Neural crest cell (in vitro differentiated cells): ENCODE measurements around the gene MAP3K20. TPM values are rescaled to one million over a fixed set of nuclear protein-coding genes. Genes with fewer than 3 reads are reported as not detected.
"Not testable (repeated sequence)": the region's sequence is repeated elsewhere in the genome, so short reads cannot be mapped to it uniquely, and the experiment has no call there.

Experiments
- DNase-seq: peaks from one replicate; pipeline ENCODE4 v3.0.0; 2021; ENCODE audit warnings: low read depth, mixed read lengths, low spot score
- H3K27ac Mint-ChIP-seq: one replicate; pipeline ENCODE4 v1.8.0; 2021; ENCODE audit warnings: mild to moderate bottlenecking, mixed read lengths; ENCODE audit not compliant: unreplicated experiment
- H3K27me3 Mint-ChIP-seq: 2 replicates; pipeline ENCODE4 v1.8.0; 2021; ENCODE audit warnings: low read depth, mild to moderate bottlenecking, mixed read lengths
- H3K36me3 Mint-ChIP-seq: 2 replicates; pipeline ENCODE4 v1.8.0; 2021; ENCODE audit warnings: low read depth, mild to moderate bottlenecking, mixed read lengths
- H3K4me1 Mint-ChIP-seq: 2 replicates; pipeline ENCODE4 v1.8.0; 2021; ENCODE audit warnings: mixed read lengths
- H3K4me3 Mint-ChIP-seq: one replicate; pipeline ENCODE4 v1.8.0; 2021; ENCODE audit warnings: mild to moderate bottlenecking, mixed read lengths
- H3K9me3 Mint-ChIP-seq: 2 replicates; pipeline ENCODE4 v1.8.0; 2021; ENCODE audit warnings: mixed read lengths
- total RNA-seq: library from RNA; stranded (reverse); gene quantifications from 2 replicates; pipeline ENCODE4 v1.2.1, GENCODE V29; 2021
- TF ChIP-seq, protein P1 (sequence below): fragments of 200-600 bp; sonication (generic); conservative IDR thresholded peaks from 2 replicates; pipeline ENCODE4 v1.5.0; 2021; ENCODE audit warnings: antibody characterized with exemption, mild to moderate bottlenecking

Gene MAP3K20
- total RNA-seq, 1 donor from 2014 or later, result 27.6 TPM

DNA sequence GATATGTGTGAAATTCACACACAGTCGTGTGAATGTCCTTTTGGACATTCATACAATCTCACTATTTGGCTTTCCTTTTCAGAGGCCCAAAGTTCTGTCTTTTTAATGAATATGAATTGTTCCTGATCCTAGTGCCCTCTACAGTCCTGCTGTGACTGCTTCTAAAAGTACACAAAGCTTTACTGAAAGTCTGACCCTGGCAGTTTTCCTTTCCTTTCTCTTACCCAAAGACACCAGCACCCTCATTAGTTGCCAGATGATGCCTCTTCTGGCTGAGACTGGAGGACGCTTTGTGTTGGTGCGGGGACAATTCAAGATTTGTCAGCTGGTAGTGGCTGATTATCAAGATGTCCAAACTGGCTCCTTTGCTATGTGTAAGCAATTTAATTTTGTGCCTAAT lies 197.2 kb downstream of the MAP3K20 start:
- H3K27ac Mint-ChIP-seq, result peak overlapping the region; percentile 5
- no peaks in the 10 kb centered on the region for H3K27me3 Mint-ChIP-seq
- peaks cover 4% of the 10 kb centered on the region for H3K9me3 Mint-ChIP-seq
- peaks cover 3% of the 10 kb centered on the region for H3K36me3 Mint-ChIP-seq
- no peak for DNase-seq
- TF ChIP-seq, protein P1, sequence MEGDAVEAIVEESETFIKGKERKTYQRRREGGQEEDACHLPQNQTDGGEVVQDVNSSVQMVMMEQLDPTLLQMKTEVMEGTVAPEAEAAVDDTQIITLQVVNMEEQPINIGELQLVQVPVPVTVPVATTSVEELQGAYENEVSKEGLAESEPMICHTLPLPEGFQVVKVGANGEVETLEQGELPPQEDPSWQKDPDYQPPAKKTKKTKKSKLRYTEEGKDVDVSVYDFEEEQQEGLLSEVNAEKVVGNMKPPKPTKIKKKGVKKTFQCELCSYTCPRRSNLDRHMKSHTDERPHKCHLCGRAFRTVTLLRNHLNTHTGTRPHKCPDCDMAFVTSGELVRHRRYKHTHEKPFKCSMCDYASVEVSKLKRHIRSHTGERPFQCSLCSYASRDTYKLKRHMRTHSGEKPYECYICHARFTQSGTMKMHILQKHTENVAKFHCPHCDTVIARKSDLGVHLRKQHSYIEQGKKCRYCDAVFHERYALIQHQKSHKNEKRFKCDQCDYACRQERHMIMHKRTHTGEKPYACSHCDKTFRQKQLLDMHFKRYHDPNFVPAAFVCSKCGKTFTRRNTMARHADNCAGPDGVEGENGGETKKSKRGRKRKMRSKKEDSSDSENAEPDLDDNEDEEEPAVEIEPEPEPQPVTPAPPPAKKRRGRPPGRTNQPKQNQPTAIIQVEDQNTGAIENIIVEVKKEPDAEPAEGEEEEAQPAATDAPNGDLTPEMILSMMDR, result no peak
- H3K4me3 Mint-ChIP-seq, result no peak overlapping the region
- H3K4me1 Mint-ChIP-seq, result peaks cover 7% of the 10 kb centered on the region

DNA sequence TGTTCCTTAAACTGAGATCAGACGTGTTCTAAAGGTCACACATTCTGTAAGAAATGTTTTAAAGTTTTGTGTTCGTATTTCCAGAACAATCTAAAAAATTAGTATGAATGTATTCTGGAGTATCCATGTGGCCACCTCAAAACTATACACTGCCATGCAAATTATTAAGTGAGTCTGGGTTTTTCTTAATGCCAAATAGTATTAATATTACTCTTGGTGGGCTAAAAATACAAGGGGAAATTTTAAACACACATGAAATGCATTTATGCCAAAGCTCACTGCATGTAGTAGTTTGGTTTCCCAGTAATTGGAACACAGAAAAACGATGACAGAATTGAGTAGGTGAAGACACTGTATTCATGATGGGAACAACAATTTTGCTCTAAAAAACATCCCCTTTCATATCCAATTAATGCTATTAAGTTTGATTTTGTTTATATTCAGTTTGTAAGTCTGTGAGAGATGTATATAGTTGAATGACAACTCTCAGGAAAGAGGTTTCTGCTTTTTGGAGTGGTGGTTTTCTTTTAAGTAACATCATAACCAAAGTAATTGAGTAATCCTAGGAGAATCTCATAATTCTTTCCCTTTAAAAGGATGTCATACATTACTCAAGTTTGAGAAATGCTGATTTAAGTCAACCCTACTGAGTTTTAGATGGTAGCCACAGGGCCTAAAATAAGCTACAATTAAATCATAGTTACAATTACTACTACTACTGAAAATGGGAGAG lies 203.3 kb downstream of the MAP3K20 start:
- TF ChIP-seq, protein P1, result no peak
- Mint-ChIP-seq H3K36me3 (peaks cover 3% of the 10 kb centered on the region), H3K27me3 (no peaks in the 10 kb centered on the region), H3K27ac (no peak overlapping the region), H3K4me3 (no peak overlapping the region), H3K9me3 (peaks cover 2% of the 10 kb centered on the region), H3K4me1 (peaks cover 17% of the 10 kb centered on the region)
- no peak for DNase-seq

DNA sequence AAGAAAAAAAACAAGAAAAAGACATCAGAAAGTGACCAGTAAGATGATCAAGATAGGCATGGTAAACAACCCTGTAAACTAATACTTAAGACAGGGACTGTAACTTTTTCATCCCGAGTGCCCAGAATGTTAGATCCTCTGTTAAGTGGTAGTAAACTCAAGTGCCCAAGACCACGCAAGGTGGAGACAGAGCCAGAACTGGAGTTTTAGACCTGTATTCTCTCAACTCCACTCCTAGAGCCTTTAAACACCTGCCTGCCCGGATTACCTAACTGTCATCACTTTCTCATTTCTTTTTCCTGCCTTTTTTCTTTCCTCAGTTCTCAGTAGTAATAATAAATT lies 203.9 kb downstream of the MAP3K20 start:
- H3K9me3 Mint-ChIP-seq, result peaks cover 2% of the 10 kb centered on the region

DNA sequence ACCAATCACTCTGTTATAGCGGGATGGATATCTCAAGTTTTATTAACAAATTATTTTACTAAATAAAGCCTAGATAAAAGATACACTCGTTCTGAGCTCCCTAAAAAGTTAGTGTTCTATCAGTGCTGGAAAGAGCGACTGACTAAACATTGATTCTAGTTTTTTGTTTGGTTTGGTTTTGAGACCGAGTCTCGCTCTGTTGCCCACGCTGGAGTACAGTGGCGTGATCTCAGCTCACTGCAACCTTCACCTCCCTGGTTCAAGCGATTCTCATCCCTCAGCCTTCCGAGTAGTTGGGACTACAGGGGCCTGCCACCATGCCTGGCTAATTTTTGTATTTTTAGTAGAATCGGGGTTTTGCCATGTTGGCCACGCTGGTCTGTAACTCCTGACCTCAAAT lies 205.2 kb downstream of the MAP3K20 start:
- Mint-ChIP-seq H3K4me1 (peaks cover 17% of the 10 kb centered on the region), H3K9me3 (peaks cover 2% of the 10 kb centered on the region), H3K27me3 (no peaks in the 10 kb centered on the region), H3K36me3 (peaks cover 3% of the 10 kb centered on the region), H3K4me3 (no peak overlapping the region), H3K27ac (no peak overlapping the region)
- no peak for DNase-seq
- TF ChIP-seq, protein P1, result no peak

More for the DNA sequence above, 203.9 kb downstream of the MAP3K20 start:
- Mint-ChIP-seq H3K4me1 (peaks cover 17% of the 10 kb centered on the region), H3K4me3 (no peak overlapping the region), H3K27me3 (no peaks in the 10 kb centered on the region), H3K27ac (no peak overlapping the region), H3K36me3 (peaks cover 3% of the 10 kb centered on the region)
- no peak for DNase-seq
- TF ChIP-seq, protein P1, result no peak

DNA sequence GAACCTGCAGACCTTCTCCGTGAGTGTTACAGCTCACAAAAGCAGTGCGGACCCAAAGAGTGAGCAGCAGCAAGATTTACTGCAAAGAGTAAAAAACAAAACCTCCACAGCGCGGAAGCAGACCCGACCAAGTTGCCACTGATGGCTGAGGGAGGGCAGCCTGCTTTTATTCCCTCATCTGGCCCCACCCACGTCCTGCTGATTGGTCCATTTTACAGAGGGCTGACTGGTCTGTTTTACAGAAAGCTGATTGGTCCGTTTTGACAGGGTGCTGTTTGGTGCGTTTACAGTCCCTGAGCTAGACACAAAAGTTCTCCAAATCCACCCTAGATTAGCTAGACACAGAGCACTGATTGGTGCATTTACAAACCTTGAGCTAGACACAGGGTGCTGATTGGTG lies 206.3 kb downstream of the MAP3K20 start:
- not testable (repeated sequence) for H3K36me3 Mint-ChIP-seq, H3K27me3 Mint-ChIP-seq, DNase-seq, H3K27ac Mint-ChIP-seq, H3K4me3 Mint-ChIP-seq, H3K9me3 Mint-ChIP-seq
- H3K4me1 Mint-ChIP-seq, result peaks cover 22% of the 10 kb centered on the region

DNA sequence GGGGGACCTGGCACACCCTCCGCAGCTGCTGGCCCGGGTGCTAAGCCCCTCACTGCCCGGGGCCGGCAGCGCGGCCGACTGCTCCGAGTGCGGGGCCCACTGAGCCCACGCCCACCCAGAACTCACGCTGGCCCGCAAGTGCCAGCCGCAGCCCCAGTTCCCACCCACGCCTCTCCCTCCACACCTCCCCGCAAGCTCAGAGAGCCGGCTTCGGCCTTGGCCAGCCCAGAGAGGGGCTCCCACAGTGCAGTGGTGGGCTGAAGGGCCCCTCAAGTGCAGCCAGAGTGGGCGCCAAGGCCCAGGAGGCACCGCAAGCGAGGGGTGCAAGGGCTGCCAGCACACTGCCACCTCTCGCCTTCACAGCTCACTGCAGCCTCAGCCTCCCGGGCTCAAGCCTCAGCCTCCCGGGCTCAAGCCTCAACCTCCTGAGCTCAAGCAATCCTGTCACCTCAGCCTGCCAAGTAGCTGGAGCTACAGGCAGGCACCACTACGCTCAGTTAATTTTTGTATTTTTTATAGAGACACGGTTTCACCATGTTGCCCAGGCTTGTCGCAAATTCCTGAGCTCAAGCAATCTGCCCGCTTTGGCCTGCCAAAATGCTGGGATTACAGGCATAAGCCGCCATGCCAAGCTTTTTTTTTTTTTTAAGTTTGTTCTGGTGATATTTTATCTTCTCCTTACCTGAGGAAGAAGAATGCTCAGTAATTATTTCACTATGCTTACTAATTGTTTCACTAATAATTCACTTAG lies 207.3 kb downstream of the MAP3K20 start:
- Mint-ChIP-seq H3K27me3 (no peaks in the 10 kb centered on the region), H3K27ac (no peak overlapping the region), H3K4me1 (peaks cover 22% of the 10 kb centered on the region), H3K4me3 (no peak overlapping the region), H3K9me3 (peaks cover 2% of the 10 kb centered on the region), H3K36me3 (peaks cover 3% of the 10 kb centered on the region)
- no peak for DNase-seq
- TF ChIP-seq, protein P1, result no peak
